GM11168 (cell line): ENCODE results near the gene RPL3.

Experiments used
- in situ Hi-C: fragments of 300-500 bp; cut with MboI; formaldehyde crosslinking; loops from one replicate; pipeline ENCODE4 v1.12.0; 2022; ENCODE audit warnings: low sequenced_read_pairs; ENCODE audit not compliant: unreplicated experiment

The RPL3 gene

GRCh38 chr22:39302431-39302960, 16.9 kb downstream of the RPL3 start:
- in situ Hi-C loops, result no loop called here

- in situ Hi-C loops, result no loop called here
Measured at GRCh38 chr22:39301926-39302325, 17.5 kb downstream of the RPL3 start.

- in situ Hi-C loops, result no loop called here
Measured at GRCh38 chr22:39301108-39301507, 18.3 kb downstream of the RPL3 start.

- in situ Hi-C loops, result no loop called here
Measured at GRCh38 chr22:39300186-39300830, 19.1 kb downstream of the RPL3 start.

GRCh38 chr22:39299829-39300178, 19.6 kb downstream of the RPL3 start:
- in situ Hi-C loops, result no loop called here

GRCh38 chr22:39298241-39298987, 21.0 kb downstream of the RPL3 start:
- in situ Hi-C loops, result no loop called here

GRCh38 chr22:39297490-39298240, 21.8 kb downstream of the RPL3 start:
- in situ Hi-C loops, result no loop called here

- in situ Hi-C loops, result no loop called here
Measured at GRCh38 chr22:39296981-39297489, 22.4 kb downstream of the RPL3 start.

- in situ Hi-C loops, result no loop called here
Measured at GRCh38 chr22:39296535-39296934, 22.9 kb downstream of the RPL3 start.

GRCh38 chr22:39294571-39295468, 24.6 kb downstream of the RPL3 start:
- in situ Hi-C loops, result no loop called here

- in situ Hi-C loops, result no loop called here
Measured at GRCh38 chr22:39293766-39294368, 25.6 kb downstream of the RPL3 start.

- in situ Hi-C loops, result no loop called here
Measured at GRCh38 chr22:39292561-39293074, 26.8 kb downstream of the RPL3 start.

GRCh38 chr22:39292031-39292462, 27.4 kb downstream of the RPL3 start:
- in situ Hi-C loops, result no loop called here

- in situ Hi-C loops, result no loop called here
Measured at GRCh38 chr22:39291523-39291922, 27.9 kb downstream of the RPL3 start.

- in situ Hi-C loops, result no loop called here
Measured at GRCh38 chr22:39290724-39291161, 28.7 kb downstream of the RPL3 start.

- in situ Hi-C loops, result no loop called here
Measured at GRCh38 chr22:39289975-39290720, 29.3 kb downstream of the RPL3 start.

- in situ Hi-C loops, result no loop called here
Measured at GRCh38 chr22:39289533-39289932, 29.9 kb downstream of the RPL3 start.

- in situ Hi-C loops, result no loop called here
Measured at GRCh38 chr22:39288135-39288898, 31.1 kb downstream of the RPL3 start.
